AML-193 (cell line): ENCODE measurements around the gene SCG3.
"Not testable (repeated sequence)": the region's sequence is repeated elsewhere in the genome, so short reads cannot be mapped to it uniquely, and the experiment has no call there.

ENCODE experiments used
- DNase-seq, 2 experiments: peaks; one replicate each; lab custom pipeline; 2025; lab: John Stamatoyannopoulos, UW

Gene SCG3

GRCh38 chr15:51681303-51681963 lies at the start of gene SCG3:
TSS of gene SCG3 (plus strand) at chr15:51681503. CDS start at chr15:51681756, 253 bp downstream.
- DNase-seq: no peak

GRCh38 chr15:51634591-51635198 lies 46.6 kb upstream of the SCG3 start:
- peak; percentile 25 to 26 for DNase-seq

DNA sequence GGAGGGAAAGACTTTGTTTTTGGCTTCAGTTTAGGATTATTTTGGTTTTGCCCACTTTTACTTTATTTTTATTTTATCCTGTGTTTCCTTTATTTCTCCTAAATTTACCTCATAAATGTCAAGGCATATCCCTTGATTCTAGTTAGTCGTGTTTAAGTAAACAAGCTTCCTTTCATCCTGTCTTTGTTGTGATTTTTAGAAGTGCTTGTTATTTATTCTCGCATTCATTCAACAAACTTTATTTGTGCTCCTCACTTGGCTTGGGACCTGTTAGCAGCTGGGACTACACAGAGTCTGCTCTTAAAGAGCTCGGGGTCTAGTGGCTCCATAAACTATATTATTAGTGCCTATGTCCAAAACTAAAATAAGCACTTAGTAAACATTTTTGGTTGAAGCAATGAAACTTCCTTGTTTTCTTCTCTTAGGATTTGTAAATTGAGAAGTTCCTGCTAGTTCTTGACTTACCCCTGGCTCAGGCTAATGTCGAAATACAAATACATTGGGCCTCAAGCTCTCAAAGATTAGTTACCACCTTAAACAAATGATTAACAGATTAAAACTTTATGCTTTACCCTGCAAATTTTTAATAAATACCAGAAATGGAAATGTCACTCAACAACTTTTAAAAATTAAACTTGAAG lies 39.7 kb upstream of the SCG3 start:
- peak; percentile 36 to 52 for DNase-seq

DNA sequence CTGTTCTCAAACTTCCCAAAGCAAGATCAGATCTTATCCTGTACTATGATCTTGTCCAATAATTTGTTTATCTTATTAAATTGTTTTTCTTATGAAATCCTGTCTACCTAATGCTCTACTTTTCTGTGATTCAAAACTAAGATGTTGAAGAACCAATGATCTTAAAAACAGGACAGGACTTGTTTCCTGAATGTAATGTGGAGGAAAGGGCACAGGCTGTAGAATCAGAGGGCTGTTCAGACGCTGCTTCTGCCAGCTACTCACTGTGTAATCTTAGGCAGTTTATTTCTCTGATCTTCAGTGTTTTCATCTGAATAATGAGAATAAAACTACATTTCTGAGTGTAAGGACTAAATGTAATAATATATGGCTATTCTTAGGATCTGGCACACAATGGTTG lies 38.6 kb upstream of the SCG3 start:
- no peak for DNase-seq

DNA sequence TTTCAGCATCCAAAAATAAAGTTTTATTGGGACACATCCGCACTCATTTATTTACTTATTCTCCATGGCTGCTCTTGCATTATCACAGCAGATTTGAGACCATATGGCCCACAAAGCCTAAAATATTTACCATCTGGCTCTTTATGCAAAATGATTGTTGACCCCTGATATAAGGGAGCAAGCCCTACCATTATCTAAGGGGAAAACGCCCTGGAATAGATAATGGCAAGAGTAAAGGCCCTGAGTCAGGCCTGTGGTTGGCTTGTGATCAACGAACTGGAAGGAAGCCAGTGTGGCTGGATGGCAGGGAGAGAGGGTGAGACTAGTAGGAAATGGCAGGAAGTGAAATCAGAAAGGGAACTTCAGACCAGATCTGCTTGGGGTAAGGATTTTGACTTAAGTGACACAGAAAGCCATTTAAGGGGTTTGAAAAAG lies 34.2 kb upstream of the SCG3 start:
- DNase-seq: peak; percentile 87 to 88

- DNase-seq: not testable (repeated sequence)
Measured at GRCh38 chr15:51648101-51648500, 33.2 kb upstream of the SCG3 start.

GRCh38 chr15:51648643-51649042 lies 32.7 kb upstream of the SCG3 start:
- not testable (repeated sequence) for DNase-seq

DNA sequence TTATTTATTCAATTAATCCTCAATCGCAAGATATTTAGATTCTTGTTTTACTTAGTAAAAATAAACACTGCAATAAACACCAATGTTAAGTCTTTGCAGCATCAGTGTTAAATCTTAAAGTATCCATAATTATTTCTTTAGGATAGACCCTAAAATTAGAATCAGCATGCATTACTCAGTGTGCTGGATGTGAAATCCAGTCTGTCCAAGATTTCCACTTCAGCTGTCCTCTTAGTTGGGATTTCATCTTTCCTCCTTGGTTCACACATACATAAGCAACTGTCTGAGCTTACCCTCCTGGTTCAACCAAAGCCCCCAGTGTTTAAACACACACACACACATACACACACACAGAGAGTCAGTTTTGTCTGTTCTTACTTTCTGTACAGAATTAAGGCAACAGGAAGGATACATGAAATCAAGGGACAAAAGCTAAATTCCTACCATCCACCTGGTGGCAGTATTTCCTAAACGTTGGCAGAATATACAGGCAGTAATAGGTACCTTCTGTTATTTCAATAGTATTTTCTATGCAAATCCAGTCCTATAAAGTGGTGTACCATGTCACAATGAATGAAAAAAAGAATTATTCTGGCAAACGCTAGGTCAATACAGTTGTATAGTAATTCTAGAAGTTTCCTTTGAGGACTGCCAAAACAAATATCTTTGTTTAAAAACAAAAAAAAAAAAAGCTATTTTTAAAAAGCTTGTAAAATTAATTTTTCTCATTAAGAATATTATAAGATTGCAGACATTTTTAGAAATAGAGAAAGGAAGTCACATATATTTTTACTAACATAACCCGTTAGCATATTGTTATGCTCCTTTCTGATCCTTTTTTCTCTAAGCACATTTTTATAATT lies 31.4 kb upstream of the SCG3 start:
- peak; percentile 86 to 87 for DNase-seq

DNA sequence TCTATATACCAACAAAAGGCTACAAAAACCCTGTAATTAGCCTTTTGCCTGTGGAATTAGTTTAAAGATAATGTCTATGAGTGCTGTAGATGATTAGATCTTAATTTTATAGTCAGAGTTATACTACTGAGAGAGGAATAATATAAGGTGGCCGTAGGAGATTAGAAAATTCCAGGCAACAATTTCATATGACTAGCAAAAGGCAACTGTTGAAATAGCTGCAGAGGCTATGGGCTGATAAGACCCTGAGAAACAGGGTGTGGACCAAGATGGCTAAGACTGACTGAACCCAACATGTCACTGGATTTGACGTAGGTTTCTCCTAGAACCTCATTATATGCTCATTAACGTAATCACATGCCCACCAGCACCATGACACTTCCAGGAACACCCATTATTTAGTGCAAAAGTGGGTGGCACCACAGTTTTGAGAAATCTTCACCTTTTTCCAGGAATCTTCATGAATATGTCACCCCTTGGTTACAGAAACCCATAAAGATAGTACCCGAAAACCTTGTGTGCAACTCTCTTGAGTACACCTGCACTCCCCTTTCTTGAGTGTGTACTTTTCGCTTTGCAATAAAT lies 29.1 kb upstream of the SCG3 start:
- DNase-seq: no peak

- not testable (repeated sequence) for DNase-seq
Measured at GRCh38 chr15:51655401-51656057, 25.8 kb upstream of the SCG3 start.

- DNase-seq: peak; percentile 24 to 45
Measured at GRCh38 chr15:51658664-51659063, 22.6 kb upstream of the SCG3 start.

DNA sequence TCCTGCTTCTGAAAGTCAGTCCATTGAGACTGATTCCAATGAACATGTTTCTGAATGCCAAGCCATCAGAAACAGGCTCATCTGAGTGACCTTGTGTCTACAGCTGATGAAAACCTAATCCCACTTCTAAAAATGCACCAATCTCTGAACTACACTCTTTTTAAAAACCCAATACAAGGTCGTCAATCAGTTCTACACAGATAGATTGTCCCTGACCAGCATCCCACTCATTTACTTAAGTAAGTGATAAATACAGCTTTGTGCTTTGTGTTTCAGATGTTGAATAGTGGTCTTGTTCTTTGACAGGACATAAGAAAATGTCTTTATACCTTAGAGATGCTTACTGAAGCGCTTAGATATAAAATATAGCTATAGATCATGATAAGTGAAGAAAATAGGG lies 20.2 kb upstream of the SCG3 start:
- no peak for DNase-seq

DNA sequence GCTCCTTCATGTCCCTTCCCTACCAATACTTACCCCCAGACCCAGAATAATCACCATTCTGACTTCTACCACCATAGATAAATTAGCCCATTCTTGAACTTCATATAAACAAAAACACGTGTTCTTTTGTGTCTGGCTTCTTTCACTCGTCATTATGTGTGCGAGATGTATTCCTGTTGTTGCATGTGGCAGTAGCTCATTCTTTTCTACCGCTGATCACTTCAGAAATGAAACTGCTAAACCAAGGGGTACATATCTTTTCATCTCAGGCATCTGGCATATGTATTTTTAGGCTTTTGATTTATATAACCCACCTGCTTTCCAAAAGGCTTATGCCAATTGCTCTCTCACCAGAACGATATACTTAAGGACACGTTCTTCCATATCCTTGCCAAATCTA lies 13.8 kb upstream of the SCG3 start:
- DNase-seq: no peak

- DNase-seq: no peak
Measured at GRCh38 chr15:51668446-51668845, 12.9 kb upstream of the SCG3 start.

- DNase-seq: no peak
Measured at GRCh38 chr15:51669381-51669780, 11.9 kb upstream of the SCG3 start.

DNA sequence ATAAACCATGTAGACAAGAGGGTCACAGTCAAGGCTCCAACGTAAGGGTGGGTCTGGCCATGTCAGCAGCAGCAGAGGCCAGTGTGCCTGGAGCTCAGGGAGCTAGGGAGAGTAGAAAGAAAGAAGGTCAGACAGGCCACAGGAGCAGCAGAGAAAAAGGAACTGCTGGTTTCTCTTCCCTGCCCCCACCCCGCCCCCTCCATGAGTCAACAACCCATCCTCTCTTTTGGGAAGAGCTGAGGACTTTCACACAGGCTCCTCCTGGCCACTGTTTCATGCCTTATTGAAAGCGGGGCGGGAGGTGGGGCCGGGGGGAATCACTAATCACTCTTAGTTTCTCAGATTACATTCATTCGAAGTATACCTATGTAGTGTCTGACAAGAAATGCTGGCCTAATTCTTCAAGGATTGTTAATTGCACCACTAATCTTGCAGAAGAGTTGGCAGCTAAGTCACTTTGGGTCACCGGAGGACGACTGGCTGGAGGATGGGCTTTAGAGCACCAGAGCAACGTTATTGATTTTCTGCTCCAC lies 9.1 kb upstream of the SCG3 start:
- peak; percentile 45 to 48 for DNase-seq

DNA sequence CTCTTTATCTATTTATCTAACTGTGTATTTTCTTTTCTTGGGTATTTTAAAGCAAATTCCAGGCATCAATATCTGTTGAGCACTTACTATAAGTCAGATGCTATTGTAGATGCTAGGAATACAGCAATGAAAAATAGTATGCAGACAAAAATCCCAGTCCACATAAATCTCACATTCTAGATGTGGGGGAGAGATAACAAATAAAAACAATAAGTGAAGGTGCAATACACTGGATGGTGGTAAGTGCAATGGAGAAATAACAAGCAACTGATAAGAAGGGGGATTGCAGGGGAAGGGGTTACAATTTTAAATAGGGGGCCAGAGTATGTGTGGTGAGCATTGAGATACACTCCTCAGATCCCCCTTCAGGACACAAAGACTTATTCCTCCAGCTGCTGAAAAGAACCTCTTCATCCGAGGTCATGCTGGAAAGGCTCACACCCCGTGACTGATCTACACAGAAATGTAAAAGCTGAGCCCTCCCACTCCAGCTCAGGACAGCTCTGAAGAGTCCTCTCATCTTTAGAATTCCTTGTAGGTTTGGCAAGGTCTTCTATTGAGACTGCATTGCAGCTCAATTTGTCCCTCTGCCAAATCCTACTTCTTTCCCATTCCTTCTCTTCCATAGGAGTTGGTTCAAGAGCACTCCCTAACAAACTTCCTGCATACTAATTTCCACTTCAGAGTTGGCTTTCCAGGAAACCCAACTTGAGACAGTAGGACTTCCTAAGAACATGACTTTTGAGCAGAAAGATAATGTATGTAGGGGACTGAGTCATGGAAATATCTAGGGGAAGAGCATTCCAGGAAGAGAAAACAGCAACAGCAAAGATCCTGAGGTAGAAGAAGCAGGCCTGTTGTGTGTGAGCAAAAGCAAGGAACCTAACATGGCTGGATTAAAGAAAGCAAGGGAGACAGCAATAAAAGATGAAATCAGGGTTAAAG lies 8.1 kb upstream of the SCG3 start:
- no peak for DNase-seq

DNA sequence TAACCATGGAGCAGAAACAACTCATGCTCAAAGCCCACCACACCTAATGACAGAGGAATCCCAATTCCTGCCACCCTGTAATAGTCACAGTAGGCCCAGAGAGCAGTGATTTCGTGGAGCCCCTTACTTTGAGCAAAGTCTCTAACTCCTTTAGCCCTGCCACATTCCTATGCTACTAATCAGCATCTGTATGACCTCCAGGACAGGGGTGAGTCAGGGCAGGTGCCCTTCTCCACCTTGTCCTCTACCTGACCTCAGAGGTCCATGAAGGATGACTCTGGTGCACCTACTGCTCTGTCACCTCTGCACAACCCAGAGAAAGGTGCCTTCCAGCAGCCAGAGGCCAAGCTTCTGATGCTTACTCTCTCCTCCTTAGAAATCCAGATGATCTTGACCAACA lies 6.1 kb upstream of the SCG3 start:
- DNase-seq: no peak

GRCh38 chr15:51677021-51677420 lies 4.3 kb upstream of the SCG3 start:
- no peak for DNase-seq

GRCh38 chr15:51677452-51677851 lies 3.9 kb upstream of the SCG3 start:
- no peak for DNase-seq
